Vein endothelial cell (primary cell): ENCODE measurements around the gene LRRC9. TPM values are rescaled to one million over a fixed set of nuclear protein-coding genes. Genes with fewer than 3 reads are reported as not detected.

Experiments used
- total RNA-seq: library from RNA; depleted of rRNA; stranded (reverse); fragments of >200 nt; gene quantifications from 2 replicates; pipeline ENCODE4 v1.2.3, GENCODE V29; 2012

Gene LRRC9
- total RNA-seq = not detected in 2 replicates

GRCh38 chr14:59919570-59920377, at the start of gene LRRC9:
Gene LRRC9, plus strand, starts transcription at chr14:59920144.

GRCh38 chr14:59870277-59871165, 49.4 kb upstream of the LRRC9 start, which contains the start of gene RTN1:
Gene RTN1, minus strand, starts transcription at chr14:59870776. Its CDS starts 146 bp downstream, at chr14:59870630.

GRCh38 chr14:60091550-60092525, 171.9 kb downstream of the LRRC9 start, which contains the start of gene PCNX4:
Gene PCNX4, plus strand, starts transcription at chr14:60091923. Its CDS starts 15,716 bp downstream, at chr14:60107639.

Other genes with a start within 250 kb of the LRRC9 start
- gene RTN1, start 49.4 kb upstream of the LRRC9 start, total RNA-seq = 0.10 and 0.33 TPM in 2 replicates
- gene PCNX4, start 171.8 kb downstream of the LRRC9 start, total RNA-seq = 68.9 and 79.3 TPM in 2 replicates
- 46.1 and 46.4 TPM in 2 replicates for gene DHRS7, start 245.3 kb downstream of the LRRC9 start, total RNA-seq